GM18951 (cell line): ENCODE measurements around the gene CHRNE.

Source experiments
- POLR2A ChIP-seq: IDR thresholded peaks from 4 replicates; pipeline ENCODE4 v1.6.1; 2011; ENCODE audit warnings: mild to moderate bottlenecking; ENCODE audit not compliant: insufficient read length, insufficient read depth; ENCODE audit errors: extremely low read depth
- in situ Hi-C: fragments of 300-500 bp; cut with MboI; formaldehyde crosslinking; loops from one replicate; pipeline ENCODE4 v1.12.0; 2022; ENCODE audit warnings: low sequenced_read_pairs, mixed read lengths, inconsistent platforms; ENCODE audit not compliant: unreplicated experiment

The CHRNE gene

GRCh38 chr17:4903051-4903818, at the start of gene CHRNE:
Gene CHRNE, minus strand, starts transcription at chr17:4903098. Its CDS starts 35 bp downstream, at chr17:4903063.
- no peak for TF ChIP-seq POLR2A
- in situ Hi-C loops, result no loop called here

GRCh38 chr17:4951486-4951885, 48.6 kb upstream of the CHRNE start:
- in situ Hi-C loops, result no loop called here
- TF ChIP-seq POLR2A, result no peak

GRCh38 chr17:4950746-4951204, 47.9 kb upstream of the CHRNE start, which contains the start of gene ENO3:
Gene ENO3, plus strand, starts transcription at chr17:4951119. Its CDS starts 711 bp downstream, at chr17:4951830.
- in situ Hi-C loops, result no loop called here
- peak; percentile 31 for TF ChIP-seq POLR2A

GRCh38 chr17:4950075-4950745, 47.3 kb upstream of the CHRNE start:
- in situ Hi-C loops, result no loop called here
- TF ChIP-seq POLR2A, result peak; percentile 56

- in situ Hi-C loops, result no loop called here
- peak; percentile 53 for TF ChIP-seq POLR2A
Measured at GRCh38 chr17:4949321-4950074, 46.6 kb upstream of the CHRNE start.

- in situ Hi-C loops, result no loop called here
- peak; percentile 51 for TF ChIP-seq POLR2A
Measured at GRCh38 chr17:4948931-4949320, 46.0 kb upstream of the CHRNE start.

GRCh38 chr17:4948166-4948930, 45.5 kb upstream of the CHRNE start, which contains the start of gene PFN1:
Gene PFN1, minus strand, starts transcription at chr17:4948530. Its CDS starts 136 bp downstream, at chr17:4948394.
- TF ChIP-seq POLR2A, result peak; percentile 94
- in situ Hi-C loops, result no loop called here

- in situ Hi-C loops, result no loop called here
- TF ChIP-seq POLR2A, result peak; percentile 49
Measured at GRCh38 chr17:4947411-4948165, 44.7 kb upstream of the CHRNE start.

- in situ Hi-C loops, result no loop called here
Measured at GRCh38 chr17:4947010-4947410, 44.1 kb upstream of the CHRNE start.

GRCh38 chr17:4946312-4946976, 43.5 kb upstream of the CHRNE start:
- peak; percentile 42 for TF ChIP-seq POLR2A
- in situ Hi-C loops, result no loop called here

More at GRCh38 chr17:4947010-4947410, 44.1 kb upstream of the CHRNE start:
- TF ChIP-seq POLR2A, result no peak

- in situ Hi-C loops, result no loop called here
- TF ChIP-seq POLR2A, result no peak
Measured at GRCh38 chr17:4945944-4946280, 43.0 kb upstream of the CHRNE start.
